Prostate gland (tissue), 2 donors: Measurements from ENCODE around the gene MXRA5.

Source experiments
- CTCF ChIP-seq, 4 experiments: fragments of 200-600 bp in 2 of 4; fragments of 450-650 bp in 2 of 4; sonication (generic) in 2 of 4; IDR thresholded peaks; 1 replicate in 3 of 4; 2 replicates in 1 of 4; pipeline ENCODE4 v1.5.1; 2016 to 2019; ENCODE audit warnings: antibody characterized with exemption in 4 of 4, mild to moderate bottlenecking in 2 of 4, moderate library complexity in 2 of 4
- POLR2AphosphoS5 ChIP-seq: sonication (generic); formaldehyde crosslinking; IDR thresholded peaks from one replicate; pipeline ENCODE4 v1.6.1; 2017; ENCODE audit warnings: antibody characterized with exemption

- TF ChIP-seq POLR2AphosphoS5 (no peak), CTCF (IDR thresholded peaks at IDR 0.05) (no peak)
Observed at GRCh38 chrX:3295731-3296130, 50.7 kb downstream of the MXRA5 start.
